Fibroblast of skin of right biceps (primary cell): ENCODE measurements around the gene MYH15.
A peak's percentile ranks its signal among the peaks of the same experiment; 100 is the strongest.

Source experiments
- DNase-seq: peaks from one replicate; pipeline ENCODE4 v3.0.0-alpha.2; 2013

The MYH15 gene

GRCh38 chr3:108510496-108510895 is at the start of gene MYH15:
MYH15 (minus strand) TSS chr3:108510596; CDS start chr3:108510530, 66 bp downstream.
- DNase-seq = no peak

DNA sequence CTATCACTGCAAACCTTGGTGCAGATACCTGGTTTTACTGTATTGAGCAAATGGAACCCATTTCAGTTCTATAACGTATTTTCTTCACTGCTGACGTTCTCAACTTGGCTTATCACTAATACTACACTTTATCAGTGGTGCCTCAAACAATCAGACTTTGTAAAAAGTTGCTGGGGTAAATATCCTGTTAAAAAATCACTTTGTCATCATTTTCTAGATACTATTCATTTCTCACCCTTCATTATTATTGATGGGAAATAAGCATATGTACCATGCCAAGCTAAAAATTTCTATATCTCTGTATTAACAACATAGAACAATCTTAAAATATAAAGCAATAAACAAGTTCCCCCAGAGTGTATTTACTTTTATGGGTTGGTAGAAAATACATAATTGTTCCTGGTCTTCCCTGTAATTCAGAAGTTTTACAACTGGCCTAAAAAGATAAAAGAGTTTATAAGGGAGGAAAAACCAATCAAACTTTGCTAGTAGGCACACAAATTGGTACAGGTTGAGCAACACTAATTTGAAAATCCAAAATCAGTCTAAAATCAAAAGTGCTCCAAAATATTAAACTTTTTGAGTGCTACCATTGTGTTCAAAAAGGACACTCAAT is 45.7 kb upstream of the MYH15 start:
- no peak for DNase-seq

GRCh38 chr3:108554913-108555571 is 44.6 kb upstream of the MYH15 start:
- no peak for DNase-seq

DNA sequence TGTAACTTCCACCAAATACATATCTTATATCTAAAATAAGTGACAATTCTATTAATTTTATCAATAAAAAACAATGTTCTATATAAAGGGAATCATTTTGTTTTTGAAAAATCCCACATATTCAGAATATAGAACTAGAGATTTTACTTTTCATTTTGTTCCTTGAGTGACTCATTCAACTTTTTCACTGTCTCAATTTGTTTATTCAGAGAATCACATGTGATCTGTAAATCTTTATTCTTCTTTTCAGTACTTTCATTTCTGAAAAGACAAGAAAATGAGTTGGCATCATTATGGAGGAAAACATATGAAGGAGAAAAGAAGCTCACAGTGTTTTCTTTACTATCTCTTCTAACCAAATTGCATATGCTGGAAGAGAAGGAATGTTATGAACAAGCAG is 43.8 kb upstream of the MYH15 start:
- no peak for DNase-seq

GRCh38 chr3:108552267-108553159 is 42.1 kb upstream of the MYH15 start:
- peak; percentile 43 for DNase-seq

DNA sequence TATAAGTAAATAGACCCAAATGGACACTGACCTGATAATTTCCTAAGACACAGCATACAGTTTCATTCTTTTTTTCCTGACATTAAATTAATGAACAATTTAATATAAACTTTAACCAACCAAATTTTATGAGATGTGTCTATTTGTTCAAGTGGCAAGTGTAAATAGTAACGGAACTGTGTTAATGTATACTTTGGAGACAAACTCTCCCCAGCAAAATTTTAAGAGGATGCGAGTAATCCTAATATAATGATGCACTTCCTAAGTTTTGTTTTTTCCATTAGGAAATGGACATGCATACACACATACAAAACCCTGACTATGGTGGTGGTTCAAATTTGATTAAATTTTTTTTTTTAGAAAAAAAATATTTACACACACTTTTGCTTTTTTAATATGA is 38.5 kb upstream of the MYH15 start:
- no peak for DNase-seq

DNA sequence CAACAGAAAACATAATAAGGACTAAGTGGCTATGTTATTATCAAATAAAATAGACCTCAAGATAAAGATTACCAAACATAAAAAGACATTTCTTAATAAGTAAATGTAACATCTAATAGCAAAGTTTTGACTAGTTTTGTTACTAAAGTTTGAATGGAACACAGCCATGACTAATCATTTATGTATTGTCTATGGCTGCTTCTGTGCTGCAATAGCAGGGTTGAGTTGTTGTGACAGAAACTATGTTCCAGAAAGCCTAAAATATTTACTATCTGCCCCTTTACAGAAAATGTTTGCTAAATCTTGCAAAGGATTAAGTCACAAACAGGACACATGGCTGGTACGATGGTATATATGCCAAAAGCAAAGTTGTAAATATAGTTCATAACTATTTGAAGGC is 37.9 kb upstream of the MYH15 start:
- DNase-seq = no peak

GRCh38 chr3:108546692-108547091 is 36.3 kb upstream of the MYH15 start:
- DNase-seq = no peak

GRCh38 chr3:108546247-108546646 is 35.9 kb upstream of the MYH15 start:
- DNase-seq = no peak

DNA sequence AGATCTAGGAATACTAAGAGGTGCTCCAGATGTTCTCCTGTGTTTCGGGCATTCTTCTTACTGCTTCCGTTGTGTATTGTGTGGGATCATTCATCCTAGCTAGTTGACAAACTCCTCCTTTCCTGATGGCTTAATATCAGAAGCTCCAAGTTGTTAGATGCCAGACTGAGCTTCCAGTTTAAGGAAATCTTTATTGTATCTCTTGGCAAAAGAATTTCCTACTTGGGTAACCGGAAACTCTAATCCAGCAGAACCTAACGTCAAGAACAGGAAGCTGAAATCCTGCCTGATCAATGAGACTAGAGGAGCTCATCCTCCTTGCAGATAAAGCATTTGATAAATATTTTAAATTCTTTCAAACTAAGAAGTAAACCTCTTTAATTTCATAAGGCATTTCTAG is 27.7 kb upstream of the MYH15 start:
- DNase-seq = no peak

DNA sequence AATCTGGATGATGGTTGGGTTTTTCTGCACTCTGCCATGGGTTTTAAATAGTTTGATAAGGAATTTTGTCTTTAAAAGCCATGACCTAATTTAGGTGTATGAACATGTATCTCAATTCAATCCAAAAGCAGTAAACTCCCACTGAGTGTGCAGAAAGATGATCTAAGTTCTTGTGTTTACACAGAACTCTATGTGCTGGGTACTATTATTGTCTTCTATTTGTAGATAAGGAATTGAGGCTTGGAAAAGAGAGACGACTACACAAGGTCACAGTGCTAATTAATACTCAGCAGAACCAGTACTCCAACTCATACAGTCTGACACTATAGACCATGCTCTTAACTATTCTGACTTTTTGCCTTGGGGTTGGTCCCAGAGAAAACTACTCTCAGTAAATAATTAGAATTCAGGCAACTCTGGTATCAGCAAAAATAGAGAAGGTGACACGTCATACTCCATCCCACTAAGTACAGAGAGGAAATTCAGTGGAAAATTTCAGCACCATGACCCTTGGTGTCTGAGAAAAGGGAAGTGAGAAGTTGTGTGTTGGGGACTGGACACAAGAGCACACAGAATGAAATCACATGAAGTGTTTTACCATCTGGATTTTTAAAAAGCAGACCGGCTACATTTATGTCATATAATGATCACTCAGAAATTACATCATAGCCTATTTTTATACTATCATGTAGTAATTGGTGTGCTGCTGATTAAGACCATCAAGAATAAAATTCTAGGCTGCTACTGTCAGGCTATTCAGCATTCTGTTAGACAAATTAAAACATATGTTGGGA is 18.3 kb upstream of the MYH15 start:
- DNase-seq = no peak

- DNase-seq = no peak
Observed at GRCh38 chr3:108527817-108528216, 17.4 kb upstream of the MYH15 start.

- no peak for DNase-seq
Observed at GRCh38 chr3:108527109-108527508, 16.7 kb upstream of the MYH15 start.

DNA sequence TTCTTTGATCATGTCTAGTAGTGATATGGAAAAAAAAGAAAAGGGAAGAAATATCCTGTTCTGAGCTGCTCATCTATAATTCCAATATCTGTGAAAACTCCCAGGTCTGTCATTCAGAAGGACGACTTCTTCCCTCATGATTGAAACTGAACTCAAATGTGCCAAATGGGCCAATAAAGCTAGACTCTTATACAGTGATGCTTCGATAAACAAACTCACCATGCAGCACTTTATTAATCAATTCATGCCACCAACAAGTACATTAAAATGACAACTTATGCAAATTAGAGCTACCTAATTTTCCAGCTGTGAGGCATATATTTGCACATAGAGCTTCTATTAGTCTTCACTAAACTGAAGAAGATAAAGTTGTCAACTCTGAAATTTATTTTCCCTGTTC is 15.6 kb upstream of the MYH15 start:
- no peak for DNase-seq

- no peak for DNase-seq
Observed at GRCh38 chr3:108525256-108525655, 14.9 kb upstream of the MYH15 start.

- peak; percentile 2 for DNase-seq
Observed at GRCh38 chr3:108524537-108524936, 14.1 kb upstream of the MYH15 start.

GRCh38 chr3:108518895-108519294 is 8.5 kb upstream of the MYH15 start:
- peak; percentile 24 for DNase-seq

DNA sequence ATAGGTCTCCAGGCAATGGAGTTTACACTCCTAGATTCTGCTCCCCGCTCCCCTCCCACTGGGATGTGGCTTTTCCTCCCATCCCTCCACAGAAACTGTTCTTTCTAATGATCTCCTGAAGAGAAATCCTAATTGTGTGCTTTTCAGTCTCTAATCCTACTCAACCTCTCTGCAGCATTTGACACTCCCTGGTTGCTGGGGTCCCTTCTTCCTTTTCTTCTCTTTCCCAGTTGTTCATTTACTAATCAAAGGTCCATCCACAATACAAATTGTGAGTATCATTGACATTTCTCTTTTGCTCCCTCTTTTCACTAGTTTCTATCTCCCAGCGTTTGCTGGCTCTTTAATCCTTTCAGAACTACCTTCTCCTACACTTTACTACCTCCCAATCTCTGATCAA is 6.5 kb upstream of the MYH15 start:
- no peak for DNase-seq

DNA sequence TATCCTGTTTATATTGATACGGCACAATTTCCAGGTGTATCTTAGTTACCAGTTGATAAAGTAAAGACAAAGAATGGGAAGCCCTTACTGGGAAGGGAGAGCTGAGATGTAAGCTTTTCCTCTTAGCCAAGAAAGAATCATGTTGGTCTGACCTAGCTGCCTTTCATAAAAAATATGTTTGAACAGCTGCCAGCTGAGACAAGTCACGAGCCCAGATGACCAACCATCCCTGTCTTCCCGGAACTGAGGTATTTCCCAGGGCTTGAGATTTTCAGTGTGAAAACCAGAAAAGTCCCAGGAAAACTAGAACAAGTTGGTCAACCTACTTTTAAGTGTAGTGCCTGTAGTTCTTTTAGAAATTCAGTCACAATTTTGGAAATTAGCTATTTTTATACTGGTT is 3.6 kb upstream of the MYH15 start:
- peak; percentile 7 for DNase-seq

DNA sequence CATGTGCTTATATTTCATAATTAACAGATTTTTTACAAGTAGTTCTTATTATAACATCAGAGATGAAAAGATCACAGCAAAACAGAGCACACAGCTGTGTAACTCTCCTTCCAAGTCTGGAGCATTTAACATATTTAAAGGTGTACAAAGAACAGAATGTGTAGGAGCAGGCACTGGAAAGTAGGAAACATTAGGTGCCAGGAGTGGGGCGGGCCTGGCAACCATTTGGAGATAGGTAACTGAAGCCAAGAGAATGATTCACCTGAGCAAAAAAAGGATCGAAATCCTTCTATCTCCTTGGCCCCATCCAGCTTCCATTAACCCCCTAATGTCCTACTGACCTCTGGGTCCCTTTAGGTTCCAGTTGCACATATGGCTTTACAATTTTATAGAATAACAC is 2.3 kb upstream of the MYH15 start:
- DNase-seq = no peak

DNA sequence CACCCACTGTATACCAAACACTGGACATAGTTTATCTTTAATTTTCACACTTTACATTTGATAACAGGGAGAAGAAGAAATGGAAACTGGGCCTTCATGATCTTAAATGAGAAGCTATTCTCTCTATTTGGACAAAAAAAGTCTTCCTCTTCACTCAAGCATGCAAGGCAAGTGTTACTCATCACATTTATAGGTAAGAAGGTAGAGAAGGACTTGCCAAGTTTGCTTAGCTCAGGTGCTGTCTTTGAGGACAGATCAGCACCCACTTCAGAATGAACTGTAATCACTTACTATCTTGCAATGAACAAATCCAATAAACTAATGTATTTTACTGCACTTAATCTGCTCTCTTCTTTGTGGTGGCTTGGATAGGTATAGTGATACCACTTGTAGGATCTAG is 1.1 kb upstream of the MYH15 start:
- no peak for DNase-seq

GRCh38 chr3:108511055-108511454 is 659 bp upstream of the MYH15 start:
- DNase-seq = no peak

DNA sequence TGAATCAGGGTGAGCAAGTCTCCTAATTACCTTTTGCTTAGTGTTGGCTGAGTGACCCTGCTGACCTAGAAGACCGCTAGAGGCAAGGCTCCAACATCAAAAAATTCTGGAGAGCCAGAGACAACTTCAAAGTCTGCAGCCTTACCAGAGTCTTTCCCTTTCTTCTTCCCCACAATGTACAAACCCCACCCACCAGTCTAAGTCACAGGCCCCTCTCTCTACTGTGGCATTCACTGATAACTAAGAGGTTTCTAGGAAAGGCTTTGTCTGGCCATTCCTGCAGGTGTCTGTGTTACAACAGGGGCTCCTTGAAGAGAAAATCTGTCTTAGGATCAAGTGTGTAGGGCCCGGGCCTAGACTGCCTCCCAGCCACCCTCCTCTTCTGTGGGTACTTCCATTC is 525 bp downstream of the MYH15 start:
- no peak for DNase-seq
